ENCODE results near the gene TRIM25.

DNA sequence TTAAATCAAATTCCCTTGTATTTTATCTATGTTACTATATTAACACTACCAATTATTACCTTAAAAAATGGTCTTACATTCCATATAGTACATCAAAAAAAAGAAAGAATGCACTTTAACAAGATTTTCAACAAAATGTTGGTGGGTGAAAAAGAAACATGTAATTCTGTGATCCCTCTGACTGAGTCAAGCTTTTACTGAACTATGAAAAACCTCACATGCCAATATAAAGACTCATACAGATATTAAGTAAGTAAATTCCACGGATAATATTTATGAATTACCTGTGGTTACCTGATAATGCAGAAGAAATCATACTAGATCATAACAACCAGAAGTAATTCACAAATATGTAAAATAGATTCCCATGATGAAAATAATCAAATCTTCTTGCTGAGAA is 34.6 kb upstream of the TRIM25 start:
- TF ChIP-seq, protein P1, sequence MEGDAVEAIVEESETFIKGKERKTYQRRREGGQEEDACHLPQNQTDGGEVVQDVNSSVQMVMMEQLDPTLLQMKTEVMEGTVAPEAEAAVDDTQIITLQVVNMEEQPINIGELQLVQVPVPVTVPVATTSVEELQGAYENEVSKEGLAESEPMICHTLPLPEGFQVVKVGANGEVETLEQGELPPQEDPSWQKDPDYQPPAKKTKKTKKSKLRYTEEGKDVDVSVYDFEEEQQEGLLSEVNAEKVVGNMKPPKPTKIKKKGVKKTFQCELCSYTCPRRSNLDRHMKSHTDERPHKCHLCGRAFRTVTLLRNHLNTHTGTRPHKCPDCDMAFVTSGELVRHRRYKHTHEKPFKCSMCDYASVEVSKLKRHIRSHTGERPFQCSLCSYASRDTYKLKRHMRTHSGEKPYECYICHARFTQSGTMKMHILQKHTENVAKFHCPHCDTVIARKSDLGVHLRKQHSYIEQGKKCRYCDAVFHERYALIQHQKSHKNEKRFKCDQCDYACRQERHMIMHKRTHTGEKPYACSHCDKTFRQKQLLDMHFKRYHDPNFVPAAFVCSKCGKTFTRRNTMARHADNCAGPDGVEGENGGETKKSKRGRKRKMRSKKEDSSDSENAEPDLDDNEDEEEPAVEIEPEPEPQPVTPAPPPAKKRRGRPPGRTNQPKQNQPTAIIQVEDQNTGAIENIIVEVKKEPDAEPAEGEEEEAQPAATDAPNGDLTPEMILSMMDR (IDR thresholded peaks at IDR 0.05; ENCODE audit: borderline replicate concordance, extremely low read depth, low read length, poor library complexity, severe bottlenecking) = no peak
- no peak for TF ChIP-seq EZH2 (IDR thresholded peaks at IDR 0.05; ENCODE audit: borderline replicate concordance, low read depth, low read length, severe bottlenecking)

All from DND-41 (cell line).